NK-92 treated with Interleukin-12 subunit alpha and Interleukin-12 subunit beta, amount 100 ng/mL, for 24 hours (cell line): ENCODE measurements around the gene ARHGEF3.
"Not testable (repeated sequence)": the region's sequence is repeated elsewhere in the genome, so short reads cannot be mapped to it uniquely, and the experiment has no call there.

ENCODE experiments used
- DNase-seq: peaks from one replicate; lab custom pipeline; 2025; lab: John Stamatoyannopoulos, UW

ARHGEF3 gene

GRCh38 chr3:56724676-56725075 lies 77.1 kb downstream of the ARHGEF3 start:
- DNase-seq = no peak

- no peak for DNase-seq
Observed at GRCh38 chr3:56720849-56721248, 80.9 kb downstream of the ARHGEF3 start.

- not testable (repeated sequence) for DNase-seq
Observed at GRCh38 chr3:56718809-56719208, 82.9 kb downstream of the ARHGEF3 start.

- DNase-seq = no peak
Observed at GRCh38 chr3:56711344-56711743, 90.4 kb downstream of the ARHGEF3 start.

- not testable (repeated sequence) for DNase-seq
Observed at GRCh38 chr3:56707412-56707811, 94.3 kb downstream of the ARHGEF3 start.

GRCh38 chr3:56706629-56707028 lies 95.1 kb downstream of the ARHGEF3 start:
- no peak for DNase-seq

- DNase-seq = no peak
Observed at GRCh38 chr3:56704706-56705105, 97.0 kb downstream of the ARHGEF3 start.

GRCh38 chr3:56702490-56703315 lies 99.0 kb downstream of the ARHGEF3 start:
- no peak for DNase-seq

GRCh38 chr3:56700151-56700550 lies 101.6 kb downstream of the ARHGEF3 start:
- DNase-seq = no peak

GRCh38 chr3:56694867-56695683 lies 106.7 kb downstream of the ARHGEF3 start:
- DNase-seq = no peak

GRCh38 chr3:56693750-56694149 lies 108.0 kb downstream of the ARHGEF3 start:
- DNase-seq = no peak

- DNase-seq = not testable (repeated sequence)
Observed at GRCh38 chr3:56692520-56693433, 109.0 kb downstream of the ARHGEF3 start.

GRCh38 chr3:56692001-56692365 lies 109.8 kb downstream of the ARHGEF3 start:
- DNase-seq = not testable (repeated sequence)

- no peak for DNase-seq
Observed at GRCh38 chr3:56691165-56692000, 110.4 kb downstream of the ARHGEF3 start.

- no peak for DNase-seq
Observed at GRCh38 chr3:56689303-56689702, 112.4 kb downstream of the ARHGEF3 start.

GRCh38 chr3:56688191-56688590 lies 113.6 kb downstream of the ARHGEF3 start:
- no peak for DNase-seq

GRCh38 chr3:56684029-56684428 lies 117.7 kb downstream of the ARHGEF3 start:
- DNase-seq = no peak

- peak; percentile 67 for DNase-seq
Observed at GRCh38 chr3:56683122-56683817, 118.5 kb downstream of the ARHGEF3 start, which contains the start of gene TASOR. Gene TASOR (minus strand): TSS chr3:56683265. CDS start chr3:56683006, 259 bp downstream.

- peak; percentile 67 for DNase-seq
Observed at GRCh38 chr3:56682462-56683121, 119.2 kb downstream of the ARHGEF3 start.

- no peak for DNase-seq
Observed at GRCh38 chr3:56681984-56682461, 119.7 kb downstream of the ARHGEF3 start.
